Left lung (tissue), 10 donors: ENCODE data around the gene UBE3D. TPM values are rescaled to one million over a fixed set of nuclear protein-coding genes. Genes with fewer than 3 reads are reported as not detected.
"Not testable (repeated sequence)": the region's sequence is repeated elsewhere in the genome, so short reads cannot be mapped to it uniquely, and the experiment has no call there.

Experiments used
- ATAC-seq: fragments of 200-7000 bp; cut with Tn5 transposase; one replicate; pipeline ENCODE4 v1.9.1; 2020; ENCODE audit warnings: moderate library complexity
- DNase-seq, 4 donors: peaks; one replicate each; pipeline ENCODE4 v3.0.0-alpha.2; 2013 to 2020
- H3K27ac ChIP-seq, 2 donors: fragments of 200-600 bp; sonication (generic) in 1 of 2; one replicate each; pipeline versions ENCODE4 v1.5.0 to v1.8.0; 2020 to 2021
- H3K27me3 ChIP-seq, 2 donors: fragments of 200-600 bp; sonication (generic) in 1 of 2; one replicate each; pipeline versions ENCODE4 v1.5.0 to v1.8.0; 2020 to 2021
- H3K36me3 ChIP-seq, 2 donors: fragments of 200-600 bp; sonication (generic) in 1 of 2; one replicate each; pipeline versions ENCODE4 v1.5.0 to v1.8.0; 2020 to 2021
- H3K4me1 ChIP-seq, 2 donors: fragments of 200-600 bp; one replicate each; pipeline ENCODE4 v1.8.0; 2021
- H3K4me3 ChIP-seq, 2 donors: fragments of 200-600 bp; sonication (generic) in 1 of 2; one replicate each; pipeline versions ENCODE4 v1.5.0 to v1.8.0; 2020 to 2021; ENCODE audit warnings: mild to moderate bottlenecking in 1 of 2
- H3K9me3 ChIP-seq, 2 donors: fragments of 200-600 bp; sonication (generic) in 1 of 2; one replicate each; pipeline versions ENCODE4 v1.5.0 to v1.8.0; 2020 to 2021
- CTCF ChIP-seq, 2 donors: fragments of 200-600 bp; sonication (generic) in 1 of 2; IDR thresholded peaks; one replicate each; pipeline versions ENCODE4 v1.5.0 to v1.8.0; 2021; ENCODE audit warnings: antibody characterized with exemption in 2 of 2
- intact Hi-C, 2 donors: fragments of 100-400 bp; cut with DNase I; formaldehyde crosslinking; loops; one replicate each; pipeline versions ENCODE4 v1.11.2 to v1.14.2; 2022
- polyA plus RNA-seq, 6 donors: library from polyadenylated mRNA; unstranded; fragments of 120-200 nt; gene quantifications; one replicate each; pipeline ENCODE4 v1.2.1, GENCODE V29; 2013; ENCODE audit not compliant: insufficient read length in 6 of 6
- total RNA-seq, 2 donors: library from RNA; stranded (reverse); fragmentation: NEBNext Ultra II Directional; extraction: Animal tissue kit (Norgen Biotek cat#: 25700); gene quantifications; one replicate each; pipeline ENCODE4 v1.2.1, GENCODE V29; 2021
- donor health status: DM: no; HTN: yes; CAD: no.
- donor health status: DM: no; HTN: no; CAD: no.

UBE3D gene
- total and polyA plus RNA-seq, 8 donors: 4.1 to 10.9 (median 8.9) TPM

GRCh38 chr6:82863781-82864180 is 201.9 kb downstream of the UBE3D start:
- ATAC-seq (no peak), DNase-seq (no peak)
- H3K27me3 ChIP-seq: no peaks in the 10 kb centered on the region
- H3K9me3 ChIP-seq: no peaks in the 10 kb centered on the region
- H3K36me3 ChIP-seq: no peaks in the 10 kb centered on the region
- no peaks in the 10 kb centered on the region for H3K4me1 ChIP-seq
- no peak overlapping the region for H3K27ac ChIP-seq
- intact Hi-C loops: no loop called here
- H3K4me3 ChIP-seq: no peak overlapping the region
- no peak for TF ChIP-seq CTCF (IDR thresholded peaks at IDR 0.05)

DNA sequence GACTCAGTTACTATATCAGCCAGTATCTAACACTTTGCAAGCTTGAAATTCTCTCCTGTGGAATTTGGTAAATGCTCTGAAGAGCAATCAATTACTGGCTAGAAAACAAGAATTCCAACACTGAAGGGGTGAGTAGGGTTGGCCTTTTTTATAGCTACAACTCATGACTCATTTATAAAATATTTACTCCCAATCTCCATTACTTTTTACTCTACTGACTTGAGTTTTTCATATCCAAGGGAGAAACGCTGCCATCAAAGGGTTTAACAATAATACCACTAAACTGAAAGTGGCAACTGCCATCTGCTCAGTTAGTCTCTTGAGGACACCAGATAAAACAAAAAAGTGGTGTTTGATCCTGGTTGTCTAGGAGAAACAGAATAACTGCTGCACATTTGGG is 203.1 kb downstream of the UBE3D start:
- TF ChIP-seq CTCF (IDR thresholded peaks at IDR 0.05): no peak
- DNase-seq: no peak
- Histone ChIP-seq H3K27me3 (no peaks in the 10 kb centered on the region), H3K4me1 (no peaks in the 10 kb centered on the region), H3K9me3 (no peaks in the 10 kb centered on the region), H3K4me3 (no peak overlapping the region), H3K36me3 (no peaks in the 10 kb centered on the region), H3K27ac (no peak overlapping the region)
- intact Hi-C loops: no loop called here
- peak; percentile 91 for ATAC-seq

DNA sequence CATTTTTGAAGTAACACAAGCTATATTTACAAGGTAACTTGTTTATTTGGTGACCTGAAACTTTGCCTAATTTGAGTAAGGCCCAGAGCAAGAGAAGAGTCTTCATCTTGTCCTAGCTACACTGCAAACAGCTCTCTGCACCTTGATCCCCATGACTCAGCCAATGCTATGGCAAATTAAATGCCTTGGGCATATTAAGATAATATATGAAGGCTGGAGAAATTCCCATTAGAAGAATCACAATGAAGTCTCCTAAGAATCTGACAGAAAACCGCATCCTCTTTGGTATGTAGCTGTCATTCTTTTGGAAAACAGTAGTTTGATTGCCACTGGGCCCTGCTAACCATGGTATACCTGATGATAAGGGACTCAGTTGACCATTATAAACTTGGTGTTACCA is 204.5 kb downstream of the UBE3D start:
- intact Hi-C loops: no loop called here
- Histone ChIP-seq H3K9me3 (peaks cover 0 to 2% of the 10 kb centered on the region in 2 donors), H3K4me3 (no peak overlapping the region), H3K4me1 (no peaks in the 10 kb centered on the region), H3K36me3 (no peaks in the 10 kb centered on the region), H3K27ac (no peak overlapping the region), H3K27me3 (no peaks in the 10 kb centered on the region)
- no peak for TF ChIP-seq CTCF (IDR thresholded peaks at IDR 0.05)
- no peak for ATAC-seq
- DNase-seq: no peak

- H3K27me3 ChIP-seq, ATAC-seq, H3K4me3 ChIP-seq, DNase-seq, H3K36me3 ChIP-seq, H3K4me1 ChIP-seq, intact Hi-C loops, H3K27ac ChIP-seq: not testable (repeated sequence)
- peaks cover 0 to 16% of the 10 kb centered on the region in 2 donors for H3K9me3 ChIP-seq
Observed at GRCh38 chr6:82856077-82856476, 209.6 kb downstream of the UBE3D start.

- H3K36me3 ChIP-seq, H3K4me3 ChIP-seq, DNase-seq, H3K27me3 ChIP-seq, H3K27ac ChIP-seq, ATAC-seq, intact Hi-C loops, H3K4me1 ChIP-seq: not testable (repeated sequence)
- H3K9me3 ChIP-seq: peaks cover 0 to 17% of the 10 kb centered on the region in 2 donors
Observed at GRCh38 chr6:82852904-82853303, 212.7 kb downstream of the UBE3D start.

DNA sequence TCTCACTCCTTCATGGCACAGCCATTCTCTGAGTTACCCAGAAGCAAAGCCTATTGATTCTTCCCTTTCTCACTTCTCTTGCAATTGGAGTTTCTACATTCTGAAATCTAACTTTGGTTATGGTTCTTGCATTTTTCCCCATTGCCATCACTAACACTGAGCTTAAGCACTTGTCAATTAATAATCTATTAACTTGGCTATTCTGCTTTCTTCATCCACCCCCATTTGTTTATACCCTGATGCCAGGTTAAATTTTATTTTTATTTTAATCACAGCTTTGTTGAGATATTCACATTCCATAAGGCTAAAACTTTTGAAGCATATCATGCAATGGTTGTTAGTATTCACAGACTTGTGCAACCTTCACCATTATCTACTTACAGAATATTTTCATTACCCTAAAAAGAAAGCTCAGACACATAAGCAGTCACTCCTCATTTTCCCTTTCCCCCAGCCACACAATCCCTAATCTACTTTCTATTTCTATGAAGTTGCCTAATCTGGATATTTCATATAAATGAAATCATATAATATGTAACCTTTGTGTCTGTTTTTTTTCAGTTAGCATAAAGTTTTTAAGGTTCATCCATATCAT is 222.3 kb downstream of the UBE3D start:
- H3K9me3 ChIP-seq: no peaks in the 10 kb centered on the region
- TF ChIP-seq CTCF (IDR thresholded peaks at IDR 0.05): no peak
- intact Hi-C loops: no loop called here
- H3K4me1 ChIP-seq: no peaks in the 10 kb centered on the region
- no peak overlapping the region for H3K27ac ChIP-seq
- no peak for ATAC-seq
- H3K36me3 ChIP-seq: no peaks in the 10 kb centered on the region
- H3K4me3 ChIP-seq: no peak overlapping the region
- no peak for DNase-seq
- H3K27me3 ChIP-seq: no peaks in the 10 kb centered on the region
